GM12878 (cell line): ENCODE data around the gene SYMPK. TPM values are rescaled to one million over a fixed set of nuclear protein-coding genes. Genes with fewer than 3 reads are reported as not detected.

ENCODE experiments used
- BCL11A ChIP-seq: IDR thresholded peaks from 2 replicates; pipeline ENCODE4 v1.6.1; 2011; ENCODE audit warnings: low read depth, low read length
- CHD4 ChIP-seq: fragments of 200-600 bp; sonication (generic); IDR thresholded peaks from 2 replicates; pipeline ENCODE4 v1.6.1; 2016; ENCODE audit warnings: mild to moderate bottlenecking
- CREB1 ChIP-seq: IDR thresholded peaks from 2 replicates; pipeline ENCODE4 v1.6.1; 2012; ENCODE audit warnings: low read depth, mild to moderate bottlenecking, inconsistent platforms
- CREM ChIP-seq: IDR thresholded peaks from 2 replicates; pipeline ENCODE4 v1.6.1; 2014; ENCODE audit warnings: antibody characterized with exemption, low read depth
- HCFC1 ChIP-seq: fragments of 150-350 bp; IDR thresholded peaks from 2 replicates; pipeline ENCODE4 v1.6.1; 2014; ENCODE audit warnings: low read length
- KDM1A ChIP-seq: fragments of 200-600 bp; sonication (generic); IDR thresholded peaks from 2 replicates; pipeline ENCODE4 v1.6.1; 2016; ENCODE audit warnings: borderline replicate concordance
- LARP7 ChIP-seq: fragments of 450-650 bp; IDR thresholded peaks from 2 replicates; pipeline ENCODE4 v1.6.1; 2017; ENCODE audit warnings: mild to moderate bottlenecking
- MEF2B ChIP-seq: fragments of 450-650 bp; IDR thresholded peaks from 2 replicates; pipeline ENCODE4 v1.6.1; 2018; ENCODE audit warnings: mild to moderate bottlenecking, moderate library complexity; ENCODE audit not compliant: partially characterized antibody, poor library complexity, severe bottlenecking
- MTA3 ChIP-seq: IDR thresholded peaks from 2 replicates; pipeline ENCODE4 v1.6.1; 2012; ENCODE audit warnings: low read length, inconsistent platforms, borderline replicate concordance
- MXI1 ChIP-seq: fragments of 150-350 bp; IDR thresholded peaks from 2 replicates; pipeline ENCODE4 v1.6.1; 2011; ENCODE audit warnings: low read depth, mild to moderate bottlenecking, inconsistent platforms, low read length, improper control_type of control experiment
- POU2F2 ChIP-seq: IDR thresholded peaks from 3 replicates; pipeline ENCODE4 v1.6.1; 2011; ENCODE audit warnings: low read depth, mild to moderate bottlenecking, low read length, borderline replicate concordance
- RAD51 ChIP-seq: fragments of 450-650 bp; IDR thresholded peaks from 2 replicates; pipeline ENCODE4 v1.6.1; 2016; ENCODE audit warnings: moderate library complexity, mild to moderate bottlenecking, inconsistent platforms
- RBBP5 ChIP-seq: fragments of 200-600 bp; sonication (generic); conservative IDR thresholded peaks from 2 replicates; pipeline ENCODE4 v1.6.1; 2016
- RELA ChIP-seq: fragments of 450-650 bp; IDR thresholded peaks from 2 replicates; pipeline ENCODE4 v1.8.0; 2014; ENCODE audit warnings: borderline replicate concordance; ENCODE audit not compliant: partially characterized antibody
- RUNX3 ChIP-seq: IDR thresholded peaks from 2 replicates; pipeline ENCODE4 v1.6.1; 2012; ENCODE audit warnings: low read length, inconsistent platforms
- TAF1 ChIP-seq: IDR thresholded peaks from 2 replicates; pipeline ENCODE4 v1.6.1; 2011; ENCODE audit warnings: mild to moderate bottlenecking, low read depth, low read length, borderline replicate concordance
- ZNF217 ChIP-seq: fragments of 450-650 bp; IDR thresholded peaks from 2 replicates; pipeline ENCODE4 v1.6.1; 2017; ENCODE audit warnings: antibody characterized with exemption, mild to moderate bottlenecking
- ZSCAN29 ChIP-seq: fragments of 450-650 bp; IDR thresholded peaks from 2 replicates; pipeline ENCODE4 v1.6.1; 2017; ENCODE audit warnings: mild to moderate bottlenecking, moderate library complexity
- polyA plus RNA-seq, 11 experiments: library from polyadenylated mRNA; depleted of rRNA in 4 of 11; unstranded in 6 of 11; stranded (reverse) in 5 of 11; fragments of >200 nt; fragmentation: Nextera tagmentation in 4 of 11; fragmentation: Illumina TruSeq in 1 of 11; extraction: Ambion mirVana in 4 of 11; extraction: Trizol in 1 of 11; gene quantifications; 1 replicate in 1 of 11; 2 replicates in 10 of 11; pipeline versions ENCODE4 v1.2.1 to v1.2.3, GENCODE V29; 2011 to 2016; ENCODE audit warnings: inconsistent platforms in 2 of 11, missing spikeins in 2 of 11, low read depth in 1 of 11
- total RNA-seq, 4 experiments: library from RNA; depleted of rRNA in 3 of 4; stranded (reverse); fragments of >200 nt in 3 of 4; fragmentation: Illumina TruSeq in 1 of 4; extraction: Trizol in 1 of 4; gene quantifications; 2 replicates each; pipeline versions ENCODE4 v1.2.1 to v1.2.3, GENCODE V29; 2013 to 2021
- TF ChIP-seq, protein P1 (sequence below): fragments of 450-650 bp; formaldehyde crosslinking; IDR thresholded peaks from 2 replicates; pipeline ENCODE4 v1.5.0; 2022; ENCODE audit warnings: mild to moderate bottlenecking, missing genetic modification characterization
- TF ChIP-seq, protein P2 (sequence below): fragments of 450-650 bp; IDR thresholded peaks from 2 replicates; pipeline ENCODE4 v1.6.1; 2018; ENCODE audit warnings: mild to moderate bottlenecking, low read depth, moderate library complexity; ENCODE audit not compliant: partially characterized antibody
- TF ChIP-seq, protein P3 (sequence below): fragments of 450-650 bp; IDR thresholded peaks from 2 replicates; pipeline ENCODE4 v1.6.1; 2016; ENCODE audit warnings: mild to moderate bottlenecking
- TF ChIP-seq, protein P4 (sequence below): IDR thresholded peaks from 2 replicates; pipeline ENCODE4 v1.6.1; 2011; ENCODE audit warnings: low read depth, mild to moderate bottlenecking, low read length, moderate library complexity, borderline replicate concordance; ENCODE audit errors: extremely low read depth

The SYMPK gene
- total and polyA plus RNA-seq, 10 of the 15 experiments (the other 5 are each of a cell fraction or from before 2014, with no cell fraction given), result 0.49 to 109 (median 42.5) TPM

DNA sequence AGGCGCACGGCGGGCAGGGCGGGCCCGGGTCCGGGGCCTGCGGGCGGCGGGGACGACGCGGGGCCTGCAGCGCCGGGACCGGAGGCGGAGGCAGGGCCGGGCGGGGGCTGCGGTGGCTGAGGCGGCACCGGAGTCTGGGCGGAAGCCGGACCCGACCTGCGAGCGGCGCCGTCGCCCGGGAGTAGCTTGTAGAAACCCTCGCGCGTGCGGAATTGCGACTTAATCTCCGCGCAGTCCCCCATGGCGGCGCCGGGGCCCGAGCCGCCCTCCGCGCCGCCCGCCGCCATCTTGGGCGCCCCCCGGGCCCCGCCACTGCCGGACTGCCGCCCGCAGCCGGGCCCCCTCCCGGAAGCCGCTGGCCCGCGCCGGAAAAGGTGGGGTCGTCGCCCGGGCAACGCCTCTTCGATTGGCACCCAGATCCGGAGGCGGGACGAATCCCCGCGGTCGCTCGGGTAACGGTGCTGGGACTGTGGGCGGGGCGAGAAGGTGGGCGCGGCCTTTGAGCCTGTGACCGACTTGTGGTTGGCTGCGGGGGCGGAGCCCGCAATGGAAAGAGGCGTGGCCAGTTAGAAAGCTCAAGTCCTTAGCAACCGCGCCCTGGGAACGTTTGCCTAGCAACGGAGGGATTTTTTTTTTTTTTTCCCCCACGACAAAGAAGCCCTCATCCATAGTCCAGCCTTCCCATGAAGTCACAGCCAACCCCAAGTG, 70.3 kb downstream of the SYMPK start, which contains the start of gene DMWD (continued):
- TF ChIP-seq, protein P1, sequence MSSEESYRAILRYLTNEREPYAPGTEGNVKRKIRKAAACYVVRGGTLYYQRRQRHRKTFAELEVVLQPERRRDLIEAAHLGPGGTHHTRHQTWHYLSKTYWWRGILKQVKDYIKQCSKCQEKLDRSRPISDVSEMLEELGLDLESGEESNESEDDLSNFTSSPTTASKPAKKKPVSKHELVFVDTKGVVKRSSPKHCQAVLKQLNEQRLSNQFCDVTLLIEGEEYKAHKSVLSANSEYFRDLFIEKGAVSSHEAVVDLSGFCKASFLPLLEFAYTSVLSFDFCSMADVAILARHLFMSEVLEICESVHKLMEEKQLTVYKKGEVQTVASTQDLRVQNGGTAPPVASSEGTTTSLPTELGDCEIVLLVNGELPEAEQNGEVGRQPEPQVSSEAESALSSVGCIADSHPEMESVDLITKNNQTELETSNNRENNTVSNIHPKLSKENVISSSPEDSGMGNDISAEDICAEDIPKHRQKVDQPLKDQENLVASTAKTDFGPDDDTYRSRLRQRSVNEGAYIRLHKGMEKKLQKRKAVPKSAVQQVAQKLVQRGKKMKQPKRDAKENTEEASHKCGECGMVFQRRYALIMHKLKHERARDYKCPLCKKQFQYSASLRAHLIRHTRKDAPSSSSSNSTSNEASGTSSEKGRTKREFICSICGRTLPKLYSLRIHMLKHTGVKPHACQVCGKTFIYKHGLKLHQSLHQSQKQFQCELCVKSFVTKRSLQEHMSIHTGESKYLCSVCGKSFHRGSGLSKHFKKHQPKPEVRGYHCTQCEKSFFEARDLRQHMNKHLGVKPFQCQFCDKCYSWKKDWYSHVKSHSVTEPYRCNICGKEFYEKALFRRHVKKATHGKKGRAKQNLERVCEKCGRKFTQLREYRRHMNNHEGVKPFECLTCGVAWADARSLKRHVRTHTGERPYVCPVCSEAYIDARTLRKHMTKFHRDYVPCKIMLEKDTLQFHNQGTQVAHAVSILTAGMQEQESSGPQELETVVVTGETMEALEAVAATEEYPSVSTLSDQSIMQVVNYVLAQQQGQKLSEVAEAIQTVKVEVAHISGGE (CRISPR knock-in tag), result 0 out of 2 replicates have a peak, but pooled peaks have one; percentile 32
- TF ChIP-seq ZNF217, result 0 out of 2 replicates have a peak, but pooled peaks have one; percentile 27
- no peak for TF ChIP-seq MTA3
- TF ChIP-seq RAD51, result no peak
- TF ChIP-seq ZSCAN29, result no peak
- TF ChIP-seq MXI1, result peak; percentile 99
- TF ChIP-seq RUNX3, result peak; percentile 84
- TF ChIP-seq MEF2B, result peak; percentile 85
- TF ChIP-seq, protein P2, sequence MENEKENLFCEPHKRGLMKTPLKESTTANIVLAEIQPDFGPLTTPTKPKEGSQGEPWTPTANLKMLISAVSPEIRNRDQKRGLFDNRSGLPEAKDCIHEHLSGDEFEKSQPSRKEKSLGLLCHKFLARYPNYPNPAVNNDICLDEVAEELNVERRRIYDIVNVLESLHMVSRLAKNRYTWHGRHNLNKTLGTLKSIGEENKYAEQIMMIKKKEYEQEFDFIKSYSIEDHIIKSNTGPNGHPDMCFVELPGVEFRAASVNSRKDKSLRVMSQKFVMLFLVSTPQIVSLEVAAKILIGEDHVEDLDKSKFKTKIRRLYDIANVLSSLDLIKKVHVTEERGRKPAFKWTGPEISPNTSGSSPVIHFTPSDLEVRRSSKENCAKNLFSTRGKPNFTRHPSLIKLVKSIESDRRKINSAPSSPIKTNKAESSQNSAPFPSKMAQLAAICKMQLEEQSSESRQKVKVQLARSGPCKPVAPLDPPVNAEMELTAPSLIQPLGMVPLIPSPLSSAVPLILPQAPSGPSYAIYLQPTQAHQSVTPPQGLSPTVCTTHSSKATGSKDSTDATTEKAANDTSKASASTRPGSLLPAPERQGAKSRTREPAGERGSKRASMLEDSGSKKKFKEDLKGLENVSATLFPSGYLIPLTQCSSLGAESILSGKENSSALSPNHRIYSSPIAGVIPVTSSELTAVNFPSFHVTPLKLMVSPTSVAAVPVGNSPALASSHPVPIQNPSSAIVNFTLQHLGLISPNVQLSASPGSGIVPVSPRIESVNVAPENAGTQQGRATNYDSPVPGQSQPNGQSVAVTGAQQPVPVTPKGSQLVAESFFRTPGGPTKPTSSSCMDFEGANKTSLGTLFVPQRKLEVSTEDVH, result no peak
- no peak for TF ChIP-seq RELA
- peak; percentile 73; the same call in 1 of the 2 replicates for TF ChIP-seq TAF1
- TF ChIP-seq CREM, result peak; percentile 45; the same call in 1 of the 2 replicates
- no peak for TF ChIP-seq RBBP5
- TF ChIP-seq POU2F2, result peak; percentile 73; the same call in 1 of the 3 replicates
- TF ChIP-seq CREB1, result no peak
- peak; percentile 57 for TF ChIP-seq HCFC1
- TF ChIP-seq, protein P3, sequence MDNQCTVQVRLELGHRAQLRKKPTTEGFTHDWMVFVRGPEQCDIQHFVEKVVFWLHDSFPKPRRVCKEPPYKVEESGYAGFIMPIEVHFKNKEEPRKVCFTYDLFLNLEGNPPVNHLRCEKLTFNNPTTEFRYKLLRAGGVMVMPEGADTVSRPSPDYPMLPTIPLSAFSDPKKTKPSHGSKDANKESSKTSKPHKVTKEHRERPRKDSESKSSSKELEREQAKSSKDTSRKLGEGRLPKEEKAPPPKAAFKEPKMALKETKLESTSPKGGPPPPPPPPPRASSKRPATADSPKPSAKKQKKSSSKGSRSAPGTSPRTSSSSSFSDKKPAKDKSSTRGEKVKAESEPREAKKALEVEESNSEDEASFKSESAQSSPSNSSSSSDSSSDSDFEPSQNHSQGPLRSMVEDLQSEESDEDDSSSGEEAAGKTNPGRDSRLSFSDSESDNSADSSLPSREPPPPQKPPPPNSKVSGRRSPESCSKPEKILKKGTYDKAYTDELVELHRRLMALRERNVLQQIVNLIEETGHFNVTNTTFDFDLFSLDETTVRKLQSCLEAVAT, result peak; percentile 64; the same call in 1 of the 2 replicates
- TF ChIP-seq LARP7, result peak; percentile 89
- TF ChIP-seq, protein P4, sequence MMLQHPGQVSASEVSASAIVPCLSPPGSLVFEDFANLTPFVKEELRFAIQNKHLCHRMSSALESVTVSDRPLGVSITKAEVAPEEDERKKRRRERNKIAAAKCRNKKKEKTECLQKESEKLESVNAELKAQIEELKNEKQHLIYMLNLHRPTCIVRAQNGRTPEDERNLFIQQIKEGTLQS, result no peak
- TF ChIP-seq BCL11A, result no peak
- TF ChIP-seq KDM1A, result no peak
- TF ChIP-seq CHD4, result no peak
